Esophagus muscularis mucosa (tissue), 3 donors: ENCODE measurements around the gene HSPA1L.

Source experiments
- POLR2A ChIP-seq: fragments of 450-650 bp; IDR thresholded peaks from one replicate; pipeline ENCODE4 v1.6.1; 2017; ENCODE audit warnings: antibody characterized with exemption, moderate library complexity, mild to moderate bottlenecking, low read depth
- POLR2AphosphoS5 ChIP-seq, 2 donors: sonication (generic); formaldehyde crosslinking; IDR thresholded peaks; one replicate each; pipeline ENCODE4 v1.6.1; 2017; ENCODE audit warnings: antibody characterized with exemption in 2 of 2
- TF ChIP-seq, protein P1 (sequence below), 3 experiments: fragments of 200-600 bp in 2 of 3; fragments of 450-650 bp in 1 of 3; sonication (generic) in 2 of 3; IDR thresholded peaks; one replicate each; pipeline ENCODE4 v1.5.1; 2017 to 2019; ENCODE audit warnings: antibody characterized with exemption in 3 of 3, mild to moderate bottlenecking in 2 of 3, moderate library complexity in 1 of 3

DNA sequence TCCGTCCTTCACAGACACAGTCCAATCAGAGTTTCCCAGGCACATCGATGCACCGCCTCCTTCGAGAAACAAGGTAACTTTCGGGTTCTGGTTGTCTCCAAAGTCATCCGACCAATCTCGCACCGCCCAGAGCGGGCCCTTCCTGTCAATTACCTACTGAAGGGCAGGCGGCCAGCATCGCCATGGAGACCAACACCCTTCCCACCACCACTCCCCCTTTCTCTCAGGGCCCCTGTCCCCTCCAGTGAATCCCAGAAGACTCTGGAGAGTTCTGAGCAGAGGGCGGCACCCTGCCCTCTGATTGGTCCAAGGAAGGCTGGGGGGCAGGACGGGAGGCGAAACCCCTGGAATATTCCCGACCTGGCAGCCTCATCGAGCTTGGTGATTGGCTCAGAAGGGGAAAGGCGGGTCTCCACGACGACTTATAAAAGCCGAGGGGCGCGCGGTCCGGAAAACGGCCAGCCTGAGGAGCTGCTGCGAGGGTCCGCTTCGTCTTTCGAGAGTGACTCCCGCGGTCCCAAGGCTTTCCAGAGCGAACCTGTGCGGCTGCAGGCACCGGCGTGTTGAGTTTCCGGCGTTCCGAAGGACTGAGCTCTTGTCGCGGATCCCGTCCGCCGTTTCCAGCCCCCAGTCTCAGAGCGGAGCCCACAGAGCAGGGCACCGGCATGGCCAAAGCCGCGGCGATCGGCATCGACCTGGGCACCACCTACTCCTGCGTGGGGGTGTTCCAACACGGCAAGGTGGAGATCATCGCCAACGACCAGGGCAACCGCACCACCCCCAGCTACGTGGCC, 12.4 kb upstream of the HSPA1L start, which contains the start of gene HSPA1B:
- TF ChIP-seq, protein P1, sequence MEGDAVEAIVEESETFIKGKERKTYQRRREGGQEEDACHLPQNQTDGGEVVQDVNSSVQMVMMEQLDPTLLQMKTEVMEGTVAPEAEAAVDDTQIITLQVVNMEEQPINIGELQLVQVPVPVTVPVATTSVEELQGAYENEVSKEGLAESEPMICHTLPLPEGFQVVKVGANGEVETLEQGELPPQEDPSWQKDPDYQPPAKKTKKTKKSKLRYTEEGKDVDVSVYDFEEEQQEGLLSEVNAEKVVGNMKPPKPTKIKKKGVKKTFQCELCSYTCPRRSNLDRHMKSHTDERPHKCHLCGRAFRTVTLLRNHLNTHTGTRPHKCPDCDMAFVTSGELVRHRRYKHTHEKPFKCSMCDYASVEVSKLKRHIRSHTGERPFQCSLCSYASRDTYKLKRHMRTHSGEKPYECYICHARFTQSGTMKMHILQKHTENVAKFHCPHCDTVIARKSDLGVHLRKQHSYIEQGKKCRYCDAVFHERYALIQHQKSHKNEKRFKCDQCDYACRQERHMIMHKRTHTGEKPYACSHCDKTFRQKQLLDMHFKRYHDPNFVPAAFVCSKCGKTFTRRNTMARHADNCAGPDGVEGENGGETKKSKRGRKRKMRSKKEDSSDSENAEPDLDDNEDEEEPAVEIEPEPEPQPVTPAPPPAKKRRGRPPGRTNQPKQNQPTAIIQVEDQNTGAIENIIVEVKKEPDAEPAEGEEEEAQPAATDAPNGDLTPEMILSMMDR (IDR thresholded peaks at IDR 0.05) = no peak
- peak; percentile 100 for TF ChIP-seq POLR2AphosphoS5 (IDR thresholded peaks at IDR 0.05)
- TF ChIP-seq POLR2A = peak; percentile 100
